Right ventricle myocardium superior (tissue), 1 donor: ENCODE measurements around the gene TRIOBP. TPM values are rescaled to one million over a fixed set of nuclear protein-coding genes. Genes with fewer than 3 reads are reported as not detected.

Experiments used
- ATAC-seq: fragments of 200-7000 bp; cut with Tn5 transposase; one replicate; pipeline ENCODE4 v1.9.1; 2020; ENCODE audit warnings: mild to moderate bottlenecking; ENCODE audit not compliant: poor library complexity
- DNase-seq: peaks from one replicate; pipeline ENCODE4 v3.0.0-alpha.2; 2020
- intact Hi-C: fragments of 100-400 bp; cut with DNase I; formaldehyde crosslinking; loops from one replicate; pipeline ENCODE4 v1.11.2; 2022
- total RNA-seq: library from RNA; stranded (reverse); fragmentation: NEBNext Ultra II Directional; extraction: Animal tissue kit (Norgen Biotek cat#: 25700); gene quantifications from one replicate; pipeline ENCODE4 v1.2.1, GENCODE V29; 2021
- donor health status: DM: no; HTN: yes; CAD: no; lungs with severe emphysema.

The TRIOBP gene
- total RNA-seq, 1 donor from 2014 or later = 78.6 TPM

DNA sequence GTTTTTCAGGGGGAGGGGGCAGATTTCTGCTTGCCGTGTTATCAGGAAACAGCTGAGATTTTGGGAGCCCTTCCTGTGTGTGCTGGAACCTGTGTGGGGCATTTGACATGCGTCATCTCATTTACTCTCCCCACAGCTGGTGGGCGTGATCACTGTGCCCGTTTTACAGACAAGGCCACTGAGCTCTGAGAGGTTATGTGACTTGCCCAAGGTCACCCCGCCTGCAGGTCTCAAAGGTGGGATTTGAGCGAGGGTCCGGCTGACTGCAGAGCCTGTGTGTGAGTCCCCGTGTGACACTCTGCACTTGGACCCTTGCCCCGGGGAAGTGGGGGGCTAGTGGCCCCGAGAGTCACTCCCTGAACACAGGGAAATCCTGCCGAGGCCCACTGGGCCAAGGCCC, 62.4 kb downstream of the TRIOBP start:
- intact Hi-C loops = no loop called here
- no peak for ATAC-seq
- no peak for DNase-seq

DNA sequence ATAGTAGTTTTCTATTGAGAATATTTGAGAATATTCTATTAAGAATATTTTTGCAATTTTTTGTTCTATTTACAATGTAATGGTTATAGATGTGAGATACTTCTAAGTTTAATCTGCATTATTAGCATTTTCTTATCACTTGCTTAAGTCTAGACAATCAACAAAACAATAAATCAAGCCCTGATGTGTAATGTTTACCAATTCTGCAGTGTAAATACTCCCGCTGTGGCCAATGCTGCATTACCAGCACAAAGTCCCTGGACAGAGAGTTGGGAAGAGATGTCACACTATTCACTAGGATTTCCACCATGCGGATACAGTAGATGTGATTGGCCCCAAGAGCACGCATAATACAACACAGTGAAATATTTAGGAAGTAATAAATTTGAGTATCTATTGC, 63.3 kb downstream of the TRIOBP start:
- intact Hi-C loops = no loop called here
- no peak for ATAC-seq
- no peak for DNase-seq

DNA sequence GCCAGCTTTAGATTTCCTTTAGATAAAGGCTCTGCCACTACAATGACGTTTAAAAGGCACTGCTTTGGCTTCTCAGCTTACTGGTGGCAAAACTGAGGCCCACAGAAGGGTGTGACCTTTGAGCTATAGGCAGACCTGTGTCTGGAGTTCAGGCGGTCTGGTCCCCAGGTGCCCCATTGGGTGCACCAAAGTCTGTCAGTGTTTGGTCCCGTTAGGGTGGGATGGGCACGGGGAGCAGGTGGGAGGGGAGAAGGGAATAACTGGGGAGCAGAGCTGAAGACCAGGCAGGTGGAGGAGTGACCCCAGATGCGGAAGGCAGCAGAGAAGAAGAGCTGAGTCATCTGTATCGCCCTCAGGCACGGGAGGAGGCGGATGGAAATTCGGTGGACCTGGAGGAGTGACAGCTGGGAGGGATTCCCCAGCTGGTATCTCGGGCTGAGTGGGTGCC, 65.6 kb downstream of the TRIOBP start:
- DNase-seq = no peak
- ATAC-seq = no peak
- intact Hi-C loops = no loop called here

DNA sequence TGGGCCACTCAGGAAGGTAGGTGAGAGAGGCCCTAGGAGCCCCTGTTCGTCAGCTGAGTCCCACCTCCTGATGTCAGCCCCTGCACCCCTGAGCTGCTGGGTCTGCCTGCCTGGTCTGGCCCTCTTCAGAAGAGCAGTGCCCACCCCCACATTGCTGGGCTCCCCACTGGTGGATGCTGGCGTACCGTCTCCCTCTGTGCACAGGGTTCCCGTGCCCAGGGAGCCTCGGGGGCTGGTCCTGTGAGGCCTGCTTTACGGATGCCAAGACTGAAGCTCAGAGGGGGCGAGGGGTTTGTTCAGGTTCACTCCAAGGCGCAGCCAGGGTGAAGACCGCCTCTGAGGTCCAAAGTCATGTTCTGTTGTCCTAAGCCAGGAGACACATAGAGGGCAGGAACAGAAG, 66.2 kb downstream of the TRIOBP start:
- DNase-seq (no peak), ATAC-seq (no peak)
- intact Hi-C loops = no loop called here

DNA sequence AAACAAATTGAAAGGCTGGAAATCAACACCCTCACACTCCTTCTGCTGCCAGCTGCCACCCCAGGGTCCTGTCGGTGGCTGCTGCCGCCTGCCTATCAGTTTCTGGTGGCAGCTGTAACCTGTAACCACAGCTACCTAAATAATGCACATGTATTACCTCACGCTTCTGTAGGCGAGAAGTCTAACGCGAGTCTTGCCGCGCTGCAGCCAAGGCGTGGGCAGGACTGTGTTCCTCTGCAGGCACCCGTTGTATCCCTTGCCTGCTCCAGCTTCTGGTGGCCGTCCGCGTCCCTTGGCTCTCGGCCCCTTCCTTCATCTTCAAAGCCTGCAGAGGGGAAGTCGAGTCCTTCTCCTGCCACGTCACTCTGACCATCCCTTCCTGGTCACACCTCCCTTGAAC, 66.8 kb downstream of the TRIOBP start:
- DNase-seq (no peak), ATAC-seq (no peak)
- intact Hi-C loops = no loop called here

- peak; percentile 51 for ATAC-seq
- DNase-seq = no peak
- intact Hi-C loops = no loop called here
Measured at GRCh38 chr22:37764622-37765021, 67.8 kb downstream of the TRIOBP start.

DNA sequence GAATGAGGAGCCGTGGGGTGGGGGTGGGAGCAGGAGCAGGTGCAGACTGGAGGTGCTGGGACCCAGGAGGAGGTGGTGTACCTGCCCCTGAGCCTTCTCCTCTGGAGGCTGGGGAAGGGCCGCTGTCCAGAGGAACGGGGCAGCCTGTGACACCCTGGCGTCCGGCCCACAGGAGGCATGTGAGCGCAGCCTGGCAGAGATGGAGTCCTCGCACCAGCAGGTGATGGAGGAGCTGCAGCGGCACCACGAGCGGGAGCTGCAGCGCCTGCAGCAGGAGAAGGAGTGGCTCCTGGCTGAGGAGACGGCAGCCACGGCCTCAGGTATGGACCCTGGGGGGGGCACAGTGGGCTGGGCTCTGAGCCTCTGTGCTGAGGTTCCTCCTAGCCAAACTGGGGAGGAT, 68.7 kb downstream of the TRIOBP start:
- DNase-seq = peak; percentile 71
- ATAC-seq = peak; percentile 80
- intact Hi-C loops = no loop called here

DNA sequence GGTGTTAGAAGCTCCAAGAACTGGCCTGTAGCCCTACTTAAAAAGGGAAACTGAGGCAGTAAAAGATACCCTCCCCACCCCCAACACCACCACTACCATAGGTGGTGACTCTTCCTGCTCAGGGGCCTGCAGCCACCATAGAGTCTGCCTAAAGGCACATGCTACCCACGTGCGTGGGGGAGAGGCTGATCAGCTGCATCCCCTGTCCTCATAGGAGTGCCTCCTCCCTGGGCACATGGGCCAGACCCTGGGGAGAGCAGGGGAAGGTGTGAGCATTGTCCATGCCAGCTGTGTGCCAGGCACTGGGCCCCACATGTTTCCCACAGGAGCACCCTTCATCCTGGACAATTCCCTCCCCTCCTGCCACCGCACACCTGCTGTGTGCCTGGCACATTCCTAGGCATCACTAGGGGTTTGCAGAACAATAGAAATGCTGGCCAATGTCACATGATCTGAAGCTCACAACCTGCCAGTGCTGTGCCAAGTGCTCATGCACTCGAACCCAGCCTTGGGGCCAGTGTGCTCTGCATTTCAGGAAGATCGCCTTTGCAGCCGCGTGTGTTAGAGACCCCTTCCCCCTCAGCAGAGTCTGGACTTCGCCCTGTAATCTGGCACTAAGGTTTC, 69.2 kb downstream of the TRIOBP start:
- intact Hi-C loops = no loop called here
- no peak for ATAC-seq
- DNase-seq = no peak

DNA sequence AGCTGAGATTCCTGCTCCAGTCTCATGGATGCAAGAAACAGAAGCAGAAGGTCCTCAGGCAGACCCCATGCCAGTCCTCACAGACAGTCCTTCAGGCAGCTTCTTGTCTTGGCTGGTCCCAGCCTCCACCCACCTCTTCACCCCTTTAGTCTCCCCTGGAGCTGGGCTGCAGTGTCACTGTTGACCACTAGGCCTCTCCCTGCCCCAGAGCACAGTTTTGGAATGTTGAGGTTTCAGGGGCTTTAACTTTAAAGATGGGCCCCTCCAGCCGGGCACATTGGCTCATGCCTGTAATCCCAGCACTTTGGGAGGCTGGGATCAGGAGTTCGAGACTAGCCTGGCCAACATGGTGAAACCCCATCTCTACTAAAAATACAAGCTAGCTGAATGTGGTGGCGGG, 71.4 kb downstream of the TRIOBP start:
- no peak for DNase-seq
- no peak for ATAC-seq
- intact Hi-C loops = no loop called here

GRCh38 chr22:37769056-37769455, 72.2 kb downstream of the TRIOBP start:
- intact Hi-C loops = no loop called here
- ATAC-seq = no peak
- no peak for DNase-seq

- ATAC-seq (no peak), DNase-seq (no peak)
- intact Hi-C loops = no loop called here
Measured at GRCh38 chr22:37771081-37771480, 74.2 kb downstream of the TRIOBP start.

GRCh38 chr22:37771702-37772427, 75.0 kb downstream of the TRIOBP start:
- intact Hi-C loops = no loop called here
- ATAC-seq (no peak), DNase-seq (no peak)

DNA sequence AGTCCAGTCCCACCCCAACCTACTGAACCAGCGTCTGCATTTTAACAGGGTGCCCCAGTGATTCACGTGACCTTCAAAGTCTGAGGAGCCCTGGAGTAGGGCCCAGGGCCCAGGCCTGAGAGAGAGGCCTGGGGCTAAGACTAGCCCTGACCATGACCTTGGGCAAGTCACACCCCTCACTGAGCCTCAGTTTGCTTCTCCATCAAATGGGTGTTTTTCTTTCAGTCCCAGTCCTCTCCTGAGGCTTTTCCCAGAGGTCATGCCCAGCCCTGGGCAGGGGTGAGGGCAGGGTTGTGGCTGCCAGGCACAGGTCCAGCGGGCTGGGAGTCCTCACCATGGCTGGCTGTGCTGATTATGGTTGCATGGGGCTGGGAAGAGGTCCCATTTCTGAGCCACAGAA, 77.9 kb downstream of the TRIOBP start:
- DNase-seq (no peak), ATAC-seq (no peak)
- intact Hi-C loops = no loop called here

GRCh38 chr22:37775785-37776638, 79.2 kb downstream of the TRIOBP start:
- intact Hi-C loops = no loop called here
- DNase-seq (no peak), ATAC-seq (peak; percentile 6)

- no peak for ATAC-seq
- intact Hi-C loops = no loop called here
- no peak for DNase-seq
Measured at GRCh38 chr22:37776639-37777005, 79.8 kb downstream of the TRIOBP start.

- ATAC-seq (peak; percentile 34), DNase-seq (no peak)
- intact Hi-C loops = no loop called here
Measured at GRCh38 chr22:37777122-37777687, 80.4 kb downstream of the TRIOBP start.

DNA sequence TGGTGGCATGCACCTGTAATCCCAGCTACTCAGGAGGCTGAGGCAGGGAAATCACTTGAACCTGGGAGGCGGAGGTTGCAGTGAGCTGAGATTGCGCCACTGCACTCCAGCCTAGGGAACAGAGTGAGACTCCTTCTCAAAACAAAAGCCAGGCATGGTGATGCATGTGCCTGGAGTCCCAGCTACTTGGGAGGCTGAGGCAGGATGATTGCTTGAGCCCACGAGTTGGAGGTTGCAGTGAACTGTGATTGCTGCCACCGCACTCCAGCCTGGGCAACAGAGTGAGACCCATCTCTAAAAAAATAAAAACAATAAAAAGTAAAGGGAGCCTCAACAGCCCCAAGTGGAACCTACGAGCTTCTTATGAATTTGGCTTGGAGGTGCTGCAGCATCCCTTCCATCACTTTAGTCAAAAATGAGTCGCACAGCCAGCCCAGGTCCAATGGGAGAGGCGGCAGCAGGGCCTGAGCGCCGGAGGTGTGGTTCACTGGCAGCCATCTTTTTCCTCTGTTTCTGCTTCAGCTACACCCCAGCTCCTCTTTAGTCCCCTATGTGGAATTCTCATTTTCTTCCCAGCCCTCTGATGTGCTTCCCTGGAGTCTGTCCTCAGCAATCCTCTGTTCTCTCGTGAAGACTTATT, 81.6 kb downstream of the TRIOBP start:
- DNase-seq (no peak), ATAC-seq (no peak)
- intact Hi-C loops = no loop called here

GRCh38 chr22:37781434-37782059, 84.7 kb downstream of the TRIOBP start:
- DNase-seq = peak; percentile 60
- intact Hi-C loops = no loop called here
- ATAC-seq = no peak
